ENCODE data around the gene KLHDC8A.

Gene KLHDC8A

GRCh38 chr1:205344066-205344928, 12.4 kb downstream of the KLHDC8A start:
- no peak for DNase-seq (ENCODE audit: low spot score)

GRCh38 chr1:205343431-205344065, 13.2 kb downstream of the KLHDC8A start:
- DNase-seq (ENCODE audit: low spot score): no peak

- no peak for DNase-seq (ENCODE audit: low spot score)
Measured at GRCh38 chr1:205342986-205343385, 13.7 kb downstream of the KLHDC8A start.

GRCh38 chr1:205340676-205341075, 16.0 kb downstream of the KLHDC8A start:
- DNase-seq (ENCODE audit: low spot score): no peak

GRCh38 chr1:205339717-205340116, 17.0 kb downstream of the KLHDC8A start:
- no peak for DNase-seq (ENCODE audit: low spot score)

GRCh38 chr1:205339197-205339702, 17.5 kb downstream of the KLHDC8A start:
- DNase-seq (ENCODE audit: low spot score): no peak

GRCh38 chr1:205338011-205338410, 18.7 kb downstream of the KLHDC8A start:
- no peak for DNase-seq (ENCODE audit: low spot score)

GRCh38 chr1:205337481-205337880, 19.2 kb downstream of the KLHDC8A start:
- DNase-seq (ENCODE audit: low spot score): no peak

- peak; percentile 84 for DNase-seq (ENCODE audit: low spot score)
Measured at GRCh38 chr1:205335692-205336091, 21.0 kb downstream of the KLHDC8A start.

- no peak for DNase-seq (ENCODE audit: low spot score)
Measured at GRCh38 chr1:205332015-205332791, 24.5 kb downstream of the KLHDC8A start.

- DNase-seq (ENCODE audit: low spot score): no peak
Measured at GRCh38 chr1:205330150-205330549, 26.6 kb downstream of the KLHDC8A start.

GRCh38 chr1:205329719-205330118, 27.0 kb downstream of the KLHDC8A start:
- no peak for DNase-seq (ENCODE audit: low spot score)

GRCh38 chr1:205328476-205328875, 28.2 kb downstream of the KLHDC8A start:
- no peak for DNase-seq (ENCODE audit: low spot score)

- DNase-seq (ENCODE audit: low spot score): no peak
Measured at GRCh38 chr1:205326812-205327466, 29.8 kb downstream of the KLHDC8A start.

- peak; percentile 86 for DNase-seq (ENCODE audit: low spot score)
Measured at GRCh38 chr1:205325334-205325884, 31.3 kb downstream of the KLHDC8A start.

GRCh38 chr1:205324781-205325180, 31.9 kb downstream of the KLHDC8A start:
- no peak for DNase-seq (ENCODE audit: low spot score)

GRCh38 chr1:205323794-205324193, 32.9 kb downstream of the KLHDC8A start:
- DNase-seq (ENCODE audit: low spot score): no peak

GRCh38 chr1:205321959-205322283, 34.8 kb downstream of the KLHDC8A start:
- DNase-seq (ENCODE audit: low spot score): no peak

- peak; percentile 88 for DNase-seq (ENCODE audit: low spot score)
Measured at GRCh38 chr1:205321162-205321958, 35.4 kb downstream of the KLHDC8A start, which contains the start of gene NUAK2. Gene NUAK2 (minus strand): TSS chr1:205321745. CDS start chr1:205321628, 117 bp downstream.
